Activated T-cell treated with anti-CD3 and anti-CD28 coated beads for 4 hours (primary cell): ENCODE measurements around the gene INPP4B.
"Not testable (repeated sequence)": the region's sequence is repeated elsewhere in the genome, so short reads cannot be mapped to it uniquely, and the experiment has no call there.

Experiments used
- DNase-seq: peaks from one replicate; pipeline ENCODE4 v3.0.0-alpha.2; 2020

INPP4B gene

DNA sequence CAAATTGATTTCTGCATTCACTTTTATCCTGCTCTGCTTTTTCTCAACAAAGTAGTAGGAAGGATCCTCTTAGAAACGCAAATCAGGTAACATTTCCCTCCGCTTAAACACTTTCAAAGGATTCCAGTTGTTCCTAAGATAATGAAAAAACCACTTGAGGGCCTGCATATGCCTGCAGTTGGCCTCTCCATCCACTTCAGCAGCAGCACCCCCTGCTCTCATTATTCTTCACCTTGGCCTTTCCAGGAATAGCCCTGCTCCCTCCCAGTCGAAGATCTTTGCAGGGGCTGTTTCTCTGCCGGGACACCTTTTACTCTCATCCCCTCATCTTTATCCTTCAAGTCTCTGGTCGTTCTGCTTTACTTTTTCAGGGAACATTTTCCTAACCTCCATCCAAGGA is 314.0 kb downstream of the INPP4B start:
- DNase-seq: no peak

DNA sequence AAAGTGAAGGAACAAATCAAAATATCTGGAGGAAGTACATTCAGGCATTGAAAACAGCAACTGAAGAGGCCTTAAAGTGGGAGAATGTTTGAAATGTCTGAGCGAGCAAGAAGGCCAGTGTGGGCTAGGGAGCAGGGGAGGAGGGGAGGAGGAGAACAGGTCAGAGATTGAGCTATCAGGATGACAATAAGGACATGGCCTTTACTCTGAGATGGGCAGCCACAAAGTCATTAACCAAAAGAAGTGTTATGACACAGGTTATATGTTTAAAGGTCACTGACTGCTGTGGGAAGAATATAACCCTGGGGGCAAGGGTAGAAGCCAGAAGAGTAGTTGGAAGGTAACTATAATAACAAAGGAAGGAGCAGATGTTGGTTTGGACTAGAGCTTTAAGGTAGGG is 315.4 kb downstream of the INPP4B start:
- no peak for DNase-seq

DNA sequence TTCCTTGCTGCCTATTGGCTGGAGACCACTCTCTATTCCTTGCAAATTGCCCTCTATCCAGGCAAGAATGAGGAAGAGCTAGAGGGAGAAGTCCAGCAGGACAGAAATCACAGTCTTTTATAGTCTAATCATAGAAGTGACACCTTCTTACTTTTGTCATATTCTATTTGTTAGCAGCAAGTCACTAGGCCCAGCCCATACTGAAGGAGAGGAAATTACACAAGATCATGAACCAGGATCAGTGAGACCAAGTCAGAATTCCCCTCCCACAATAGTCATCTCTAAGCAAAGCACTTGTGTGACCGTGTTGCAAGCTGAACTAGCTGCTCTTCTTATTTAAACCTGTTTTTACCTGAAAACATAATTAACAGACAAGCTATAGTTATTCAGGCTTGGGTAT is 317.7 kb downstream of the INPP4B start:
- no peak for DNase-seq

DNA sequence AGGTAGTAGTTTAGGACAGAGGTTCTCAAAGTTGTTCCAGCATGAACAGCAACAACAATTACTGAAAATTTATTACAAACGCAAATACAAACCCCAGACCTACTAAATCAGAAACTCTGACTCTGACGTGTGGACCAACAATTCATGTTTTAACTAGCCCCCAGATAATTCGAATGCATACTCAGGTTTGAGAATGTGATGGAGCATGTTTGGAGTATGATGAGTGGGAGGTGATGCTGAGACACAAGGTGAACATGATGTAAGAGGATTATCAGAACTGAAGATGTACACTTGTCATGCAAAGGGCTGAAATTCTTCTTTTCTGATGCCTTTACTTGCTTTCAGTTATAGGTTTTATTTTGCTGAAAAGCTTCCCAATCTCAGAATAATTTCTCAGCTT is 323.0 kb downstream of the INPP4B start:
- DNase-seq: no peak

DNA sequence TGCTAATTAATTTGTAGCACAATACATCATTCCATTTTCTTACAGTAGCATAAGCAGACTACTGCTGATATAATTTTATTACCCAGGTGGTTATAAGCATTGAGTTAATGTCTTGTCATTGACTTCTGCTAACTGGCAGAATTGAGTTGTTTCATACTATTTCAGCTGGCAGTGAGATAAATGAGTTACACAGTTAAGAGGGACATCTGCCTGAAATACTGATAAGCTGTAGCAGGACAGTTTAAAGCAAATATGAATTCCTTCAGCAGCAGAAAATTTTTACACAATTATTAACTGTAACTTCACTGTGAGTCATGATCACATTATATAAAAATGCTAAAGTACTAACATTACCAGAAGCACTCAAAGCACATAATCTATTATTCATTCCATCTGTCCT is 326.8 kb downstream of the INPP4B start:
- no peak for DNase-seq

DNA sequence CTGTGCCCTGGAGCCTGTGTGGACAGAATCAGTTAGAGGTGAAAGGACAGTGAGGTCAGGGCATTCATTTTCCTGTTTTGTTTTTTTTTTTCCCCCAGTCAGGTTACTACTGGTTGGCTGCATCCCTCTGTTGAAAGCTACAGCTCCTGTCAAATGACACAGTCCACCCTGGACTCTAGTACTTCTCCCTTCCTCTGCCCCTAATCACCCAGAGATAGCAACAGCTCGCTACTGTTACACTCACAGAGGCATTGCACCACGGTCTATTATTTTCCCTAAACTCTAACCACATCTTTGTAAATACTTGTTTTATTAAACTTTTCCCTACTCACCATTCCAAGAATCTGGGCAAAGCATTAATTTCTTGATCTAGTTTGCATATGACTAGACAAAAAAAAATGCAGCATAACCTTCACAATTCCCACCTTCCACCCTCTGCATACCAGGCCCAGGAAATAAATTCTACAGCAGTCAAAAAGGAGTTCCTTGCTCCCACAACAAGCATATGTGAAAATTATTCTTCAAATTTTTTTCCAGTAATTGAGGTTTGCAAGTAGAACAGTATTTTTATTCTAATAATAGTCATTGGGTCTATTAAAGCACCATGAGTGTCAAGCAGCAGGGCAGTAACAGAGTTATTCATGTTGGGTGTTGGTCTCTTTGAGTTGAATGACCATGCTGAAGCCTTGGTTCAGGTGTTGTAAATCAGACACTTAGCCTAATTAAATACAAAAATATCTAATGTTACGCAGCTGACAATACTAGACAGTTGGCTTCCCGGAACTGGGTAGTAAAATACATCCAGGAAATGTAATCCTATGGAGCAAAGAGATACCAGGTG is 329.2 kb downstream of the INPP4B start:
- DNase-seq: no peak

DNA sequence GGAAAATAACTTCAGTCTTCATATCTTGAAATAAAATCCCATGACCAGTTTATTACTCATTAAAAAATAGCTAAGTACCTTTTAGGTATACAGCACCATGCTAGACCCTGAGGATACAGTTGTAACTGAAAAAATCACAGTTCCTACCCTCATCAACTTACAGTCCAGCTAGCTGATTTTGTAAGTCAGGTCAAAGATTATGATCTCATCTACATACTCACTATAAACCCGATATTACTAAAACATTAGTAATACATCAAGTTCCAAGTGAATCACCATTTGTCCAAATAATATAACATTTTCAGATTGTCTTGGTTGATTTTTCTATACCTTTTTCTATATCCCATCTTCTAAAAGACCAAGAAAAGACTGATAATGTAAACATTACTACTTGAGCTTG is 333.9 kb downstream of the INPP4B start:
- DNase-seq: no peak

DNA sequence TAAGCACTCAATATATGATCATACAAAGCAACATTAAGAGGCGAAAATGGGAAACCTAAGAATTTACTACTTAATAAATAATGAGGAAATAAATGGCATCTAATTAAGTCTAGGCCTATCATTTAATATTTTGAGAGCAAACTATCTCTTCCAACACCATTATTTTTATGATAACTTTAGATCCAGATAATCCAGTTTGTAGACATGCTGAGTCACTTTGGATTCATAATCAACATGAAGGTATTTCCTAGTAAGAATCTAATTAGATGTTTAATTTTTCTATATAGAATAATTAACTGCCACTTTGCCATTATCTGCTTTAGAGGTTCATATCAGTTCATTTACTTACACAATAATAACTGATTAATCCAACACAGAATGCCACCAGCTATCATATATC is 336.2 kb downstream of the INPP4B start:
- no peak for DNase-seq

DNA sequence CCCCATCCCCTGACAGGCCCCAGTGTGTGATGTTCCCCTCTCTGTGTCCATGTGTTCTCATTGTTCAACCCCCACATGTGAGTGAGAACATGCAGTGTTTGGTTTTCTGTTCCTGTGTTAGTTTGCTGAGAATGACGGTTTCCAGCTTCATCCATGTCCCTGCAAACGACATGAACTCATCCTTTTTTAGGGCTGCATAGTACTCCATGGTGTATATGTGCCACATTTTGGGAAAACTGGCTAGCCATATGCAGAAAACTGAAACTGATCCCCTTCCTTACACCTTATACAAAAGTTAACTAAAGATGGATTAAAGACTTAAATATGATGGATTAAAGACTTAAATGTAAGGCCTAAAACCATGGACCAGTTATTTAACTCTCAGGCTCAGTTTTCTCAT is 336.7 kb downstream of the INPP4B start:
- DNase-seq: not testable (repeated sequence)

DNA sequence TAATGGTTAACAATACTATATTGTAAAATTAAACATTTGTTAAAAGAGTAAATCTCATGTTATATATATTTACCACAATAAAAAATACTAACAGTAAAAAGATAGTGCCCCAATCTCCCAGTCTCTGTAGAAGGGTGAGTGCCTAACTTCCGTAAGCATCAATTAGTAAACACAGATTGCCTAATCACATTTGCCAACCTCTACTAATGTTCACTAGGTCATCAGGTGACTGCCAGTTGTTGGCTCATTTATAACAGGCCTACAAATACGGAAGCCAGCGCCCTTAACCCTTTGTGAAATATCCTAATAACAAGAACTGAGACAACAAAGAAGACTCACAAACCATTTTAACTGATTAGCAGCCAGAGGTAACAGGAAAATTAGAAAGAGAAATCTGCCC is 345.1 kb downstream of the INPP4B start:
- DNase-seq: no peak

DNA sequence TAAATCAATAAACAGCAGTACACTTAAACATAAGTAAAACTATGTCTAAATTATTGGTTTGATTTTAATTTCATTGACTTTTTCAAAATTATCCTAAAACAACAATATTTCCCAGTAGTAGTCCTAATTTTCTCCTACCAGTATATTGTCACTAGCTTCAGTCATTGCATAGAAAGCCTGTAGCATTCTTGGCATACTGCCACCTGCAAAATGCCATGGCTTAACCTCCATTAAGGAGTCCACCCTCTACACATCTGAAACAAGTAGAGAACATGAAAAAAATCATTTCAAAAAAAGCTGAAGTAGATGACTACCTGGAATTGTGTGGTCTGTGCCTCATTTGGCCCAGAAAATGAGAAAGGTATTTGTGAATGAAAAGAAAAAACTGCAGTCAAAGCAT is 348.5 kb downstream of the INPP4B start:
- no peak for DNase-seq

DNA sequence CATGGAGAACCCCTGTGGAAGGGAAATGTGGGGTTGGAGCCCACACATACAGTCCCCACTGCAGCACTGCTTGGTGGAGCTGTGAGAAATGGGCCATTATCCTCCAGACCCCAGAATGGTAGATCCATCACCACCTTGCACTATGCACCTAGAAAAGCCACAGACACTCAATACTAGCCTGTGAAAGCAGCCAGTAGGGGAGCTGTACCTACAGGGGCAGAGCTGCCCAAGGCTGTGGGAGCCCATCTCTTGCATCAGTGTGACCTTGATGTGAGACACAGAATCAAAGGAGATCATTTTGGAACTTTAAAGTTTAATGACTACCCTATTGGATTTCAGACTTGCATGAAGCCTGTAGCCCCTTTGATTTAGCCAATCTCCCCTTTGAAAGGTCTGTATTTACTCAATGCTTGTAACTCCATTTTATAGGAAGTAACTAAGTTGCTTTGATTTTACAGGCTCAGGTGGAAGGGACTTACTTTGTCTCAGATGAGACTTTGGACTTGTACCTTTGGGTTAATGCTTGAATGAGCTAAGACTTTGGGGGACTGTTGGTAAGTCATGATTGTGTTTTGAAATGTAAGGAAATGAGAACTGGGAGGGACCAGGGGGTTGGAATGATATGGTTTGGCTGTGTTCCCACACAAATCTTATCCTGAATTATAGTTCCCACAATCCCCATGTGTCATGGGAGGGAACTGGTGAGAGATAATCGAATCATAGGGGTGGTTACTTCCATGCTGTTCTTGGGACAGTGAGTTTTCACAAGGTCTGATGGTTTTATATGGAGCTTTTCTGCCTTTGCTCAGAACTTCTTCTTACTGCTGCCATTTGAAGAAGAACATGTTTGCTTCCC is 352.6 kb downstream of the INPP4B start:
- no peak for DNase-seq

DNA sequence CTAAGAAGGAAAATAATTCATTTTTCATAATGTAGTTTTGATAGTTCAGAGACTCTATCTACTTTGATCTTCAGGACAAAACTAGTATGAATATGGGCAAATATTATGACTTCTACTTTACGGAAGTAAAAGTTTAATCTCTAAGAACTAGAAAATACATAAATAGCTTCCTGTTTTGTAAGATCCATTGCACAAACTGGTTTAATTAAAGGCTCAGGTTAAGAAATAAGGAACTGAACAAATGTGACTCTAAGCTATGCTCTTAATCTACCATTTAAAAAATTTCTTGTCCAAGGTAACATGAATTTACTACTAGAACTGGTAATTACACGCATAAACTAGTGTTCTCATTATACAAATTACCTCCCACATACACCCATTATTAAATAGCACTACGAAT is 360.6 kb downstream of the INPP4B start:
- no peak for DNase-seq

DNA sequence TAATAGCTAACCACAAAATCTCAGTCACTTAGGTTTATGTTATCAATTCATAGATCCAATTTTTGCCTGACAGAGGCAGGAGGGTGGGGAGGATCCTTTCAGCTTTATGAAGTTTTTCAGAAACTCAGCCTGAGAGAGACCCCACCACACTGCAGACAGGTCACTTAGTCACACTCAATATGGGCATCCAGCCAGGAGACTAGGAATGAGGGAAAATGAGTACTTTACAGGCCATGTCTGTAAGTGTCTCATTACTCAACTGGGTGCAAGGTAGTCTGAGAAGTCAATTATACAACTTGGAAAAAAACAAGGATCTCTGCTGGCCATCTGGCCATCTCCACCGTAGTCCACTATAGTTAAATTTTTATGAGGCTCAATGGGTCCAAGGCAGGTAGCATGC is 365.9 kb downstream of the INPP4B start:
- DNase-seq: no peak

DNA sequence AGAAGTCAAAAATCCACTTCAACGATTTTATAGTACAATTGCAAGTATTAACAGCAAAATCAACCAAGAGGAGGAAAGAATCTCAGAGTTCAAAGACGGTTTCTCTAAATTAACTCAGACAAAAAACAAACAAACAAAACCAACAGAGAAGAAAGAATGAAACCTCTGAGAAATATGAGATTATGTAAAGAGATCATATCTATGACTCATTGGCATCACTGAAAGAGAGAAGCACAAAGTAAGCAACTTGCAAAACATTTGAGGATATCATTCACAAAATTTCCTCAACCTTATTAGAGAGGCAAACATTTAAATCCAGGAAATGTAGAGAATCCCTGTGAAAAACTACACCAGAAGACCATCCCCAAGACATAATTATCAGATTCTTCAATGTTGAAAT is 370.4 kb downstream of the INPP4B start:
- no peak for DNase-seq

DNA sequence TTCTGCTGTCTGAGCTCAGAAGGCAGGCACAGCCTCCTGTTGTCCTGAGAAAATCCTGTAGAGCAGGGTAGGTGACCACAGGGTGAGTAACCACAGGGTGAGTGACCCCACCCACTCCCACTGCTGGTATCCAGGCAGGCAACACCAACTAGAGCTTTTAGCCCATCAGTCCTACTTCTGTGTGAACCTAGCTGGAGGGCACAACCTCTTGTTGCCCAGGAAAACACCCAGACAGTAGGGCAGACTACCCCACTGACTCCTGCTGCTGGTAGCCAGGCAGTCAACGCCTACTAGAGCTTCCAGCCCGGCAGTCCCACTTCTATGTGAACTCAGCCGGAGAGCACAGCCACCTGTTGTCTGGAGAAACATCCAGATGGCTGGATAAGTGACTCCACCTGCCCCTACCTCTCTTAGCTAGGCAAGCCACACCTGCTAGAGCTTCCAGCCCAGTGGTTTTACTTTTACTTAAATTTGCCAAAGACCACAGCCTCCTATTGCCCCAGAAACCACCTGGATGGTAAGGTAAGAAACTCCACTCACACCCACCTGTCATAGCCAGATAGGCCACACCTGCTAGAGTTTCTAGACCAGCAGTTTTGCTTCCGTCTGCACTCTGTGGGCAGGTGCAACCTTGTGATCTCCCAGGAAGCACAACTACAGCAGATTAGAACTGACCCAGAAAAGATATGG is 371.6 kb downstream of the INPP4B start:
- no peak for DNase-seq

DNA sequence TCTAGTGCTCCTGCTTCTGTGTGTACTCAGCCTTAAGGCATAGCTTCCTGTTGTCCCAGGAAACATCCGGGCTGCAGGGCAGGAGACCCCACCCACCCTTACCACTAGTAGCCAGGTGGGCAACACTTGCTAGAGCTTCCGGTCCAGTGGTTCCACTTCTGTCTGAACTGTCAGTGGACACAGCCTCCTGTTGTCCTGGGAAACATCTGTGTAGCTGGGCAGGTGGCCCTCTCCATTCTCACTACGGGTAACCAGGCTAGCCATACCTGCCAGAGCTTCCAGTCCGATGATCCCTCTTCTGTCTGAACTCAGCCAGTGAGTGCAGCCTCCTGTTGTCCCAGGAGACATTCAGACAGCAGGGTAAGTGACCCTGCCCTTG is 372.2 kb downstream of the INPP4B start:
- DNase-seq: no peak

DNA sequence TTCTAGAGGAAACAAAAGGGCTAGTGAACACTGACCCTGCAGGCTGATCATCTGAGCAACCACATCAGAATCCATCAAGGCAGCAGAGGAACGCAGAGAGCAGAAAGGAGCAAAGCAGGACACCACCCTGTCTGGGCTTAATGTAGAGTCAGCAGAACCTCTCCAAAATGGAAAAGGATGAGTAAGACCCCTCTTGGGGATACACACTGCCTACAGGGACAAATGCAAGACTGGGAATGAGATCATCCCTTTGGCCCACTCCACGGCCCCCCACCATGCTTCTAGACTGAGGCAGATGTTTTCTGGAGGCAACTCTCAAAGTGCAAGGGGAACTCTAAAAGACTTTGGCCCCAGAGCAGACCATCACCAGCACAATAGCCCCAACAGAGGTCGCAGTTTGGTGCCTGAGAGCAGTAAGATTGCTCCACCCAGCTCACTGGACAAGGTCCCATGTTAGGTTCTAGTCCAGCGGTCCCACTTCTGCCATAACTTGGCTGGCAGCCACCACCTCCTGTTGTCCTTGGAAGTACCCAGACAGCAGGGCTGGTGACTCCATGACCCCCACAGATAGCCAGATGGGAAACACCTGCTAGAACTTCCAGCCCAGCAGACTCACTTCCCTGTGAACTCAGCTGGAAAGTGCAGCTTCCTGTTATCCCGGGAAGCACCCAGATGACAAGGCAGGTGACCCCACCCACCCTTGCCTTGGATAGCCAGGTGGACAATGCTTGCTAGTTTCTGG is 372.7 kb downstream of the INPP4B start:
- no peak for DNase-seq

DNA sequence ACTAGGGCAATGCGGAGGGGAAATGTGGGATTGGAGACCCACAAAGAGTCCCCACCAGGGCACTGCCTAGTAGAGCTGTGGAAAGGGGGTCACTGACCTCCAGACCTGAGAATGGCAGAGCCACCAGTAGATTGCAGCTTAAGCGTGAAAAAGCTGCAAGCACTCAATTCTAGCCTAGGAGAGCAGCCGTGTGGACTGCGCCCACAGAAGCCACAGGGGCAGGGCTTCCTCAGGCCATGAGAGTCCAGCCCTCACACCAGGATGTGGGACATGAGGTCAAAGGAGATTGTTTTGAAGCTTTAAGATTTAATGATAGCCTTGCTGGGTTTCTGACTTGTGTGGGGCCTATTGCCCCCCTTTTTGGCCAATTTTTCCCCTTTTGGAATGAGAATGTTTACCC is 379.0 kb downstream of the INPP4B start:
- no peak for DNase-seq

DNA sequence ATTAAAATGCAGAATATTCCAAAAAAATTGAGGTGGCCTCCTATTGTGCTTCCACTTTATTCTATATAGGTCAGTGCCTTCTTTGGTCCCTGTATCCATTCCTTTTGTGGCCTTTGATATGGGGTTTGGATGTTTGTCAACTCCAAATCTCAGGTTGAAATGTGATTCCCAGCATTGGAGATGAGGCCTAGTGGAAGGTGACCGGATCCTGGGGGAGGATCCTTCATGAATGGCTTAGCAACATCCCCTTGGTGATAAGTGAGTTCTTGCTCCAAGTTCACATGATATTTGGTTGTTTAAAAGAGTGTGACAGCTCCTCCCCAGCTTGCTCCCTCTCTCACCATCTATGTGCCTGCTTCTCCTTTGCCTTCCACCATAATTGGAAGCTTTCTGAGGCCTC is 380.6 kb downstream of the INPP4B start:
- no peak for DNase-seq

DNA sequence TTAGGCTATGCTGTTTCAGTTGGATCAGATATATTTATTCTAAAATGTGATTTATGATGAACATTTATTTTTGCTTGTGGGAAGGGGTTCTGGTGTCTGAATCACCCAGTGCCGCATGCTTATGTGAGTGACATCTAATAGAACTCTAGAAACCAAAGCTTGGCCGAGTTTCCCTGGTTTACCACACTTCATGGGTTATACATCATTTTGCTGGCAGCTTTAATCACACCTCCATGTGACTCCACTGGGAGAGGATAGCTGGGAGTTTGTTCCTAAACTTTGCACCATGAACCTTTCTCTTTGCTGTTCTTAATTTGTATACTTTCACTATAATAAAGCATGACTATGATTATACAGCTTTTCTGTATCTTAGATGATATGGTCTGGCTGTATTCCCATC is 382.9 kb downstream of the INPP4B start:
- DNase-seq: no peak

DNA sequence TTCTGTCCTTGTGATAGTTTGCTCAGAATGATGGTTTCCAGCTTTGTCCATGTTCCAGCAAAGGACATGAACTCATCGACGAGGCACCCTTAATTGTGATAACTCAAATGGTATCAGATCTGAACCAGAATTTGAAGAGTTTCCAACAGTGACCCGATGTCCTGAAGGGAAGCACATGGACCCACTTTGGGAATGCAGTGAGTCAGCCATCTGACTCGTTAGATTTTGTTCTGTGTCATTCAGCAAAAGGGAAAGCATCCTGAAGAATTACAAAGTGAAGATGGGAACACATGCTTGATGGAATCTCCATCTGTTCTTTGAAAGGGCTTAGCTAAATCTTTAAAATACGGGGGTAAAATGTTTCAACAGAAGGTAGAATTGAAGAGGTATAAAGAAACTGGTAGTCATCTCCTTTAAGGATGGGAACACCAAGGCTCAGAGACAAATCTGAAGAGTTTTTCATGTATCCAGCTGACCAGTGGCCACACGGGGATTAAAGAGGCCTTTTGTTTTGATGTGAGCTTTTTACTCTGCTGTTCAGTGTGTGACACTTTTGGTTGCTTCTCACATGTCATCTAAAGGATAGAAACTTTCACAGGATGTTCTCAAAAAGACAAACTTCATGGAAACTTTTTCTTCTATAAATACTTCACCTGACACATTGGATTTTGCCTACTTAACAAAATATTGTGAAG is 393.8 kb downstream of the INPP4B start:
- DNase-seq: no peak
